Mononuclear cell (primary cell): ENCODE data around the gene SOX21. TPM values are rescaled to one million over a fixed set of nuclear protein-coding genes. Genes with fewer than 3 reads are reported as not detected.

Experiments
- H3K27me3 ChIP-seq: 2 replicates; pipeline ENCODE4 v1.6.0; 2011; ENCODE audit warnings: low read length, control low read depth; ENCODE audit not compliant: insufficient read depth
- H3K4me1 ChIP-seq: 2 replicates; pipeline ENCODE4 v1.5.1; 2011; ENCODE audit warnings: mild to moderate bottlenecking, low read length, control low read depth; ENCODE audit not compliant: insufficient read depth
- H3K4me3 ChIP-seq: 2 replicates; pipeline ENCODE4 v1.5.1; 2011; ENCODE audit warnings: mild to moderate bottlenecking, low read length, moderate library complexity
- H3K9me3 ChIP-seq: 2 replicates; pipeline ENCODE4 v1.5.1; 2011; ENCODE audit warnings: low read depth, mild to moderate bottlenecking, control low read depth, low read length
- total RNA-seq: library from RNA; depleted of rRNA; stranded (reverse); fragments of >200 nt; gene quantifications from one replicate; pipeline ENCODE4 v1.2.3, GENCODE V29; 2012

SOX21 gene
- total RNA-seq, 1 donor: not detected

DNA sequence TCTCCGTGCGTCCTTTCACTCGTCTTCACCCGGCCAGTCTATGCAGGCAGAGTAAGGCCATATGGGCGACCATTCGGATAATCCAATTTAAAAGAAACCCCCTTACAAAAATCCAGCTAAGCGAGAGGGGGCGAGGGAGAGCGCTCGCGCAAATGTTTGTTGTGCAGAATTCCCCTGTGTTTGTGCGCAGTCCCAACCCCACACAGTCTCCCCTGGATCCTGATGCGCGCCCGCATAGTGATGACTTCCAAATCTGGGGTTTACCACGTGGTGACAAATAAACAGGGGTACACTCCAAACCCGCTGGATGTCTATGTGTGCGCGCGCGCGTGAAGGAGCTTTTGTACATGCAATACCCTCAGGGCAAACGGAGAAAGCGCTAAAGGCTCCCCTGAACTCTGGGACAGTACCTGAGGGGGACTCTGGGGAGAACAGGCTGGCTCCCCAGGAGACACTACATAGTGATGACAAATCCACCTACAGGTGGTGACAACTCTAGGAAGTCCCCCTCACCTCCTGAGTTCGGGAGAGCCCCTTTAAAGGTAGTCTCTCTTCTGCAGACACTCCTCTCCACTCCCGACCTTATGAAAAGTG is 8.5 kb downstream of the SOX21 start:
- Histone ChIP-seq H3K4me1 (peaks cover 5% of the 10 kb centered on the region), H3K27me3 (peaks cover 95% of the 10 kb centered on the region), H3K9me3 (no peaks in the 10 kb centered on the region), H3K4me3 (no peak overlapping the region)

DNA sequence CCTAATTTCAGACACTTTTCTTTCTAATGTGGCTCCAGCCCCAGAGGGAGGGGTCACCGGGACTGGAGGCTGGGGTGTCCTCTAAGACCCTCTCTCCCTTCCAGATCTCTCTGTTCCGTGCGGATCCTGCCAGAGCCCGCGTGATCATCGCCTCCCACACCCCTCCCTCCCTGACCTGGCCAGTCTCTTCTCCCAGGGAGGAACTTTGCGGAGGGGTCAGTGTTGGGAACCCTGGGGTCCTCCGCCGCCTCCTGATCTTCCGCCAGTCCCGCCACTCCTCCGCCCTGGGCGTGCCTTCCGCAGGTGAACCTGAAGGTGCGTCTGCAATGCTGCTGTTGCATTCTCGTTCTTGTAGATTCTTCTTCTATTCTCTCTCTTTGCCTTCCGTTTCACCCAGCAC is 9.1 kb downstream of the SOX21 start:
- Histone ChIP-seq H3K9me3 (no peaks in the 10 kb centered on the region), H3K4me3 (no peak overlapping the region), H3K27me3 (peaks cover 95% of the 10 kb centered on the region), H3K4me1 (peaks cover 5% of the 10 kb centered on the region)

DNA sequence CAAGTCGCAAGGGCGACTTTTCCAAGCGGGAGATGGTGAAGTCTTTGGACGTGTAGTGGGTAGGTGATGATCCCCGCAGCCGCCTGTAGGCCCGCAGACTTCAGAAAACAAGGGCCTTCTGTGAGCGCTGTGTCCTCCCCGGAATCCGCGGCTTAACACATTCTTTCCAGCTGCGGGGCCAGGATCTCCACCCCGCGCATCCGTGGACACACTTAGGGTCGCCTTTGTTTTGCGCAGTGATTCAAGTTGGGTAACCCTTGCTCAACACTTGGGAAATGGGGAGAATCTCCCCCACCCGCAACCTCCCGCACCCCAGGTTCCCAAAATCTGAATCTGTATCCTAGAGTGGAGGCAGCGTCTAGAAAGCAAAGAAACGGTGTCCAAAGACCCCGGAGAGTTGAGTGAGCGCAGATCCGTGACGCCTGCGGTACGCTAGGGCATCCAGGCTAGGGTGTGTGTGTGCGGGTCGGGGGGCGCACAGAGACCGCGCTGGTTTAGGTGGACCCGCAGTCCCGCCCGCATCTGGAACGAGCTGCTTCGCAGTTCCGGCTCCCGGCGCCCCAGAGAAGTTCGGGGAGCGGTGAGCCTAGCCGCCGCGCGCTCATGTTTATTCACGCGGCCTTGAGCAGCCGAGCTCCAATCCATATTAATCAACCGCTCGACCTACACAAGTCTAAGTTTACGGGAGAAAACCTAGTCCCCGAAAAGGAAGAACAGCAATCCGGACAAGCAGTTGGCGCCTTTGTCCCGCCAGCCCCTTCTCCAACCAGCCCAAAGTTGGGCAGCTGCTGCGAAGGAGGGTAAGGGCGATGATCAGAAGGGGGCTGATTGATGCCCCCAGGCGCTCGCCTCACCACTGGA is 9.9 kb downstream of the SOX21 start:
- no peak overlapping the region for H3K4me3 ChIP-seq
- H3K4me1 ChIP-seq: peaks cover 3% of the 10 kb centered on the region
- H3K27me3 ChIP-seq: peaks cover 90% of the 10 kb centered on the region
- no peaks in the 10 kb centered on the region for H3K9me3 ChIP-seq

DNA sequence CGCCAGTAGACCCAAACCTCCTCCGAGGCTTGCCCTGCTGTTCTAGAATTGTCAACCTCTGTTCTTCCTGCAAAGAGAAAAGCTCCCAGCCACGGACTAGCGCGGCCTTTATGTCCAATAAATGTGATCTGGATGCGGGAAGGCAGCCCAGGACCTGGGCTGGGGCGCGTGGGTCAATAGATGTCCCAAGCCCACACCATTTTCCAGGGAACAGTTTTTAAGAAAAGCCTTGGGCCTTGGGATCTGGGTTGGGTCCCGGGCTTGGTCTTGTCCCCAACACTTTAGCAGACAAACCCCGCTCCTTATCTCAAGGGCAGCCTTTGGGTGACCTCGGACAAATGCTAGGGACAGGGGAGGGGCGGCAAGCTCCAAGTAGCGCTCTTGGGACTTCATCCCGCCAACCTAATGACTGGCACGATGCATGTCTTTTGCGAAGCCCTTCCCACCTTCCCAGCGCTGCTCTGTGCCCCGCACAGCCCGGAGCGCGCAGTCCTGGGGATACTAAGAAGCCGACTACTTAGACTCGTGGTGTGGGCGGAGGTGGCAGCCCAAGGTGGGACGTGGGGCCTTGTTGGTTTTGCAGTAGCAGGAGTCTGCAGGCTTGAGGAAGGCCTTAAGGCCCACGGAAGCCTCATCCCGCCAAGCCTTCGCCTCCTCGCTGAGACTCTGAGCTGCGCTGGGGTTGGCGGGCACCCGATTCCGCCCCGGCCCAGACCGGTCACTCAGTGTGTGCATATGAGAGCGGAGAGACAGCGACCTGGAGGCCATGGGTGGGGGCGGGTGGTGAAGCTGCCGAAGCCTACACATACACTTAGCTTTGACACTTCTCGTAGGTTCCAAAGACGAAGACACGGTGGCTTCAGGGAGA is 10.8 kb downstream of the SOX21 start:
- H3K9me3 ChIP-seq: no peaks in the 10 kb centered on the region
- no peak overlapping the region for H3K4me3 ChIP-seq
- peaks cover 84% of the 10 kb centered on the region for H3K27me3 ChIP-seq
- no peaks in the 10 kb centered on the region for H3K4me1 ChIP-seq

DNA sequence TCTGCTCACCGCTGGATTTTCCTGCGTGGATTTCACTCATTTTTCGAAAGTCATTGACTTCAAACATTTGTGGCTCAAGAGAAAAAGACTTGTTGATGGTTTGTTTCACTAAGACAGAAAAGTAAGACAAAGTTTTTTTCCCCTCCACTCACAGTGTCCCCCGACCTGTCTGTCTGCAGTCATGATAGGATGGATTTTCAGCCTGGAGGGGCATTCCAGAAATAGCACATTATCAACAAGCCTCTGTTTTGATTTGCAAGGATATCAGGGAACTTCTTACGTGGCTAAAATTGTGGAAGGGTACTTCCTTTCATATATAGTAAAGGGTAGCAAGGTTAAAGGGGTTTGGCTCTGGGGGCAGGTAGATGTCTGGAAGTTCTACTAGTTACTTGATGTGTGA is 11.8 kb downstream of the SOX21 start:
- H3K9me3 ChIP-seq: no peaks in the 10 kb centered on the region
- H3K27me3 ChIP-seq: peaks cover 74% of the 10 kb centered on the region
- H3K4me1 ChIP-seq: no peaks in the 10 kb centered on the region
- no peak overlapping the region for H3K4me3 ChIP-seq

DNA sequence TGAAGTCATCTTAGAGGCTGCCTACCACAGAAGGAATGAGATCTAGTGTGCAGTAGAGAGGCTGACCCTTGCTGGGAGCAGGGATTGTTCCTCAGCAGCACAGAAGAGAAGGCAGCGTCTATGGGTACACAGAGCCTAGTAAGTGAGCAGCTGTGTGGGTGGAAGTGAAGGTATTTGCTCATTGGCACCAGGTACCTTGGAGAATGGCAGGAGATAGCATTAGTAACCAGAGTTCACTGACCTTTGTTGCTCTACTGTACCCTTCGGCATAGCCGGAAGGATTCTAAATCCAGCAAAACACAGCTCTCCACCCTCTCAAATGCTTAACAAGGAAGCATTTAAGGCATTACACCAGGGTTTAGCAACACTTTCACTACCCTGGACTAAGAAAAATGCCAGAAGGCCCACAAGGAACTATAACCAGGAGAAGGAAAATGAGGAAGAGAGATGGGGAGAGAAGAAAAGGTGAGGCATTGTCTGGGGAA is 12.3 kb downstream of the SOX21 start:
- Histone ChIP-seq H3K27me3 (peaks cover 70% of the 10 kb centered on the region), H3K4me3 (no peak overlapping the region), H3K4me1 (no peaks in the 10 kb centered on the region), H3K9me3 (no peaks in the 10 kb centered on the region)

DNA sequence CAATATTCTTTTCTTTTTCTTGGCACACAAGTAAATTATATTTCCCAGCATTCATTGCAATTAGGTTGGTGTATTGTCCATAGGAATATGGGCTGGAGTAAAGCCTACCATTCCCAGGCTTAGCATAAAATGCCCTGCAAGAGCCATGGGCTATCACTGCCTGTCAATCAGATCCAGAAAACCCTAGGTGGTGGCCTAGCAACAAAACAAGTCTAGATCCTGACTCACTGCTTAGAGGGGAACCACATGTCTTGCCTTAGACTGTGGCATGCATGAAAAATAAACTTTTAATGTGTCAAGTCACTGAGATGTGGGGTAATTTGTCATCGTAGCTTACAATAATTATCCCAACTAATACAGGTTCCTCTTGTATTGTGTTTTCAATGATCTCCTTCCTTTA is 16.2 kb downstream of the SOX21 start:
- no peaks in the 10 kb centered on the region for H3K9me3 ChIP-seq
- H3K27me3 ChIP-seq: peaks cover 32% of the 10 kb centered on the region
- no peaks in the 10 kb centered on the region for H3K4me1 ChIP-seq
- H3K4me3 ChIP-seq: no peak overlapping the region

DNA sequence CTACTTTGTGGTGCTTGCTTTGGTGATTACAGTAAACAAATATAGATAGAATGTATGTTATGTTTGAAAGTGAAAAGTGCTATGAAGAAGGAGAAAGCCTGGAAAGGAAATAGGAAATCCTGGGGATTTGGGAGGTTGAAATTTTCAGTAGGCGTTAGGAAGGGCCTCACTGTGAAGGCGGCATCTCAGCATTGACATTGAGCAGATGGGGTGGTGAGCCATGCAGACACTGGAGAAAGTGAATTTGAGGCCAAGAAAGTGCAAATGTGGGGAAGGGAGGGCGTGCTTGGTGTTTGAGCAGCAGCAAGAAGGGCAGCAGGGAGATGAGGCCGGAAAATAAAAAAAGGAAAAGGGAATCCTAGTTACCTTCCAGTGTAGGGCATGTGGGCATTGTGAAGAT is 20.3 kb downstream of the SOX21 start:
- no peaks in the 10 kb centered on the region for H3K27me3 ChIP-seq
- H3K4me1 ChIP-seq: no peaks in the 10 kb centered on the region
- H3K9me3 ChIP-seq: no peaks in the 10 kb centered on the region
- no peak overlapping the region for H3K4me3 ChIP-seq

DNA sequence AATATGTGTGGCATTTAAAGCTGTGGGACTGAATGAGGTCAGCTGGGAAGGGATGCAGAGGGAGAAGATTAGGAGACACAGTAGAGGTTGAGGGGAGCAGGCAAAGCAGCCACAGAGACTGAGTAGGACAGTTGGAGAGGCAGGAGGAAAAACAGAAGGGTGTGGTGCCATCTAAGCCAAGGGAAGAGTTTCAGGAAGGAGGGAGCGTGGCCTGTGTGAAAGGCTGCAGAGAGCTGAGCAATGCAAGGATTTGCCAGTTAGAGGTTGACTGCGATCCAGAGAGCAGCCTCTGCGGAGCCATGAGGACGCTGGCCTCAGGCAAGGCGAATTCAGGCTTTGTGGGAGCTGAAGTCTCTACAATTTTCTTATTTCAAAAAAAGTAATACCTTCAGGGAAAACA is 28.9 kb downstream of the SOX21 start:
- Histone ChIP-seq H3K27me3 (peaks cover 3% of the 10 kb centered on the region), H3K4me3 (no peak overlapping the region), H3K9me3 (no peaks in the 10 kb centered on the region), H3K4me1 (no peaks in the 10 kb centered on the region)

DNA sequence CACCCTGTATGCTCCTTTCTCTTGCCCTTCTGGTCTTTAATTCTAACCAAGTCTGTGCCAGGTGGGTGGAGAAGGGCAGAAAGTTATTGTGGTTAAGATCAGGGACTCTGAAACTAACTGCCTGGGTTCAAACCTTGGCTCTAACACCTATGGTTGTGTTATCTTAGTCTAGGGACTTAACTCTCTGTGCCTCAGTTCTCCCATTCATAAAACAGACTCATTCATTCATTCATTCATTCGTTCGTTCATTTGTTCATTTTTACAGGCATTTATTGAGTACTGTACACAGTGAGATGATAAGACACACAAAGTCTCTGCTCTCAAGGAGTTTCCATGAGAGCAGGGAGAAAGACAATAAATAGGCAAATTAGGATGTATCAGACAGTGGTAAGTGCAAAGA is 30.1 kb downstream of the SOX21 start:
- Histone ChIP-seq H3K9me3 (no peaks in the 10 kb centered on the region), H3K4me3 (no peak overlapping the region), H3K4me1 (no peaks in the 10 kb centered on the region), H3K27me3 (peaks cover 11% of the 10 kb centered on the region)

DNA sequence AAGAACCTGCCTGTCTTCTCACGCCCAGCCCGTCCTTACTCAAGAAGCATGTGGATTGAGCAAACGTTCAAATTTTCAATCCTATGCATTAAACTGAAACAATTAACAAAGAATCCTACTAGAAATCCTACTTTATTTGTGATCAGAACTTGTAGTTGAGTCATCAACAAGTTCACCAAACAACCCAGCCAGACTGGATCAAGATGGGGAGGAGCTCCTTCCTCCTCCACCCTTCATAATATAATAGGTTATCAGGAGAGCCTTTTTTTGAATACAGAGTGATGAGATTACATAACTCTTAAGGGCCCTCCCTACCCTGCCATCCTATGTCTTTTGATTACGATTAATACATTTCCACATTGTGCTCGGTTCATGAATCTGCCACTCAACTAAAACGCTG is 32.7 kb downstream of the SOX21 start:
- Histone ChIP-seq H3K4me1 (no peaks in the 10 kb centered on the region), H3K9me3 (no peaks in the 10 kb centered on the region), H3K27me3 (peaks cover 22% of the 10 kb centered on the region), H3K4me3 (no peak overlapping the region)

DNA sequence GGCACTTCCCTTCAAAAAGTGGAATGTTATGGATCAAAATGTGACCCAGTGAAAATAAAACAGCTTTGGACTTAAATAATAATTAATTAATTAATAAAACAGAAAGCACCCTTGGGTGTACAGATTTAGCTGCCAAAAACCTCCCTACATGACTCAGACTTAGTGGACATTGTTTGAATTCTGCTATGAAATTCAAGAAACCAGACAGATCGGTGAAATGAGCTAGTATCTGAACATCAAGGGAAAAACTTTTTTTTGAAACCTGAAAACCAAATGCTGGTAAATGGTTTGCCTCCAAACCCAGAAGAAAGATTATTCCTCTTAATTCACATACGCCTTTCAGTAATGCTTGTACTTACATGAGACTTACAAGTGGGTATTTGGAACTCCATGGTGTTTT is 33.5 kb downstream of the SOX21 start:
- no peak overlapping the region for H3K4me3 ChIP-seq
- no peaks in the 10 kb centered on the region for H3K9me3 ChIP-seq
- peaks cover 22% of the 10 kb centered on the region for H3K27me3 ChIP-seq
- no peaks in the 10 kb centered on the region for H3K4me1 ChIP-seq

DNA sequence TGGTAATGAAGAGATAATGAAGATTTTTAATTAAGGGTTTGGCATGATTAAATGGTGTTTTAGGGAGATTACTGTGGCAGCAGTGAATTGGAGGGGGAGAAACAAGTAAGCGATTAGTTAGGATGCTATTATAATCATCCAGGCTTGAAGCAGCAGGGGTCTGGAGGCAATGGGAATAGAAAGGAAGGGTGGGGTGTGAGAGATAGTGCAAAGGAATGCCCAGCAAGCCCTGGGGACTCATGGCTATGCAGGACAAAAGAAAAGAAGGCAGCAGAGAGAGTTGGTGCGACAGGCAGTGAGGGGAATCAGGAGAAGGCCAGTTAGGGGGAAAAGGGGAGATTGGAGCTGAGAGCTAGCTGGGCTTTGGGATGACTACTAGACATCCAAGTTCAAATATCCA is 34.5 kb downstream of the SOX21 start:
- H3K9me3 ChIP-seq: no peaks in the 10 kb centered on the region
- no peaks in the 10 kb centered on the region for H3K4me1 ChIP-seq
- peaks cover 22% of the 10 kb centered on the region for H3K27me3 ChIP-seq

DNA sequence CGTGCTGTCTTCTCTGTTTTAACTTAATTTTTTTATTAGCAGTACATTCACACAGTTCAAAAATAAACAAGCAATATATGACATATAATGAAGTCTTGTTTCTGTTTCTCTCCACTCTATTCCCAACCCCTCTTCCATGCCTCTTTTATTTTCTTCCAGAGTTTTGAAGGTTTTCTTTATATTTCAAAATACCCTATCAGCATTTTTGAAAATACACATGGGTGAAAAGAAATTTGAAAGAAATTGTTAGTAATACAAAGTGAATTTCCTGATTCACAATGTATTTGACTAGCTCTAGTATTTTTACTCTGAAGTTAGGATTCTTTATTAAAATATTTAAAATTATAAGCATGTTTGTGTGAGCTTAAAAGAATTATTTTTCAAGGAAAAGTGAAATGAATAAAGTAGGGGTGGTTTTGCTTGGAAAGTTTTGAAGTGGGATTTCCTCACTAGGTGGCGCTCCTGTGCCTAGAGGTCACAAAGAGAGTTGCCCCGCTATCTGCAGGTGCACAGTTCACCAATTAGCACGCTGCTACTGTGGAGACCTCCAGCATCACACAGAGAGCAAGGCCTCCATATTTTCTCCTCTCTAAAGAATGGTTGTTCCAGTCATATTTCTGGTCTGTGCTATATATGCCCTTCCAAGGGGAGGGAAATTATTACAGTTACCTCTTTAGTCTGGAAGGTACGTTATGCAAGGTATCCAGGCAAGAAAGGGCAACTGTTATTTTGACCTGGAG is 37.6 kb downstream of the SOX21 start:
- Histone ChIP-seq H3K27me3 (peaks cover 26% of the 10 kb centered on the region), H3K4me3 (no peak overlapping the region), H3K9me3 (no peaks in the 10 kb centered on the region), H3K4me1 (no peaks in the 10 kb centered on the region)

More for the DNA sequence above, 34.5 kb downstream of the SOX21 start:
- no peak overlapping the region for H3K4me3 ChIP-seq
